22Rv1 (cell line): ENCODE data around the gene RAB30.

Experiments used
- ZFX ChIP-seq: fragments of 450-650 bp; IDR thresholded peaks from 2 replicates; pipeline ENCODE4 v1.6.1; 2017; ENCODE audit warnings: antibody characterized with exemption, borderline replicate concordance
- TF ChIP-seq, protein P1 (sequence below): fragments of 450-650 bp; IDR thresholded peaks from 2 replicates; pipeline ENCODE4 v1.5.1; 2017; ENCODE audit warnings: mild to moderate bottlenecking

DNA sequence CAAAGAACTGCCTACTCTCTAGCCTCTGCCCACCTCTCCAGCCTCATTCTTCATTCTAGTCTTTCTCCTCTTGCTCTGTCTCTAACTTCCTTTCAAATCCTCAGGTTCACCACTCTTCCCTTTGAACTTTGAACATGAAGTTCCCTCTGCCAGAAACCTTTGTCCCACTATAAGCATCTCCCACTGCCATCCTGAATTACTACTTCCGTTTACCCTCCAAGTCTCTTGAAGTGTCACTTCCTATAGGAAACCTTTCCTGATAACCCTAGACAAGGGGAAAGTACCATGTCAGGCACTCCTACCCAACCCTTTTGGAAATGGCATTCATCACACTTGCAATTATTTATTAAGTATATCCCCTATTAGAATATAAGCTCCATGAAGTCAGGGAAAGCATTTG lies 3.1 kb downstream of the RAB30 start:
- TF ChIP-seq, protein P1, sequence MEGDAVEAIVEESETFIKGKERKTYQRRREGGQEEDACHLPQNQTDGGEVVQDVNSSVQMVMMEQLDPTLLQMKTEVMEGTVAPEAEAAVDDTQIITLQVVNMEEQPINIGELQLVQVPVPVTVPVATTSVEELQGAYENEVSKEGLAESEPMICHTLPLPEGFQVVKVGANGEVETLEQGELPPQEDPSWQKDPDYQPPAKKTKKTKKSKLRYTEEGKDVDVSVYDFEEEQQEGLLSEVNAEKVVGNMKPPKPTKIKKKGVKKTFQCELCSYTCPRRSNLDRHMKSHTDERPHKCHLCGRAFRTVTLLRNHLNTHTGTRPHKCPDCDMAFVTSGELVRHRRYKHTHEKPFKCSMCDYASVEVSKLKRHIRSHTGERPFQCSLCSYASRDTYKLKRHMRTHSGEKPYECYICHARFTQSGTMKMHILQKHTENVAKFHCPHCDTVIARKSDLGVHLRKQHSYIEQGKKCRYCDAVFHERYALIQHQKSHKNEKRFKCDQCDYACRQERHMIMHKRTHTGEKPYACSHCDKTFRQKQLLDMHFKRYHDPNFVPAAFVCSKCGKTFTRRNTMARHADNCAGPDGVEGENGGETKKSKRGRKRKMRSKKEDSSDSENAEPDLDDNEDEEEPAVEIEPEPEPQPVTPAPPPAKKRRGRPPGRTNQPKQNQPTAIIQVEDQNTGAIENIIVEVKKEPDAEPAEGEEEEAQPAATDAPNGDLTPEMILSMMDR: no peak
- no peak for TF ChIP-seq ZFX
